Left kidney (tissue), 2 donors: ENCODE data around the gene ATRIP. TPM values are rescaled to one million over a fixed set of nuclear protein-coding genes. Genes with fewer than 3 reads are reported as not detected.

ENCODE experiments used
- DNase-seq: peaks from one replicate; pipeline ENCODE4 v3.0.0-alpha.2; 2013
- polyA plus RNA-seq: library from polyadenylated mRNA; unstranded; fragments of 120-200 nt; gene quantifications from one replicate; pipeline ENCODE4 v1.2.1, GENCODE V29; 2013; ENCODE audit not compliant: insufficient read length

Gene ATRIP
- polyA plus RNA-seq, 1 donor = 15.7 TPM

- no peak for DNase-seq
Observed at GRCh38 chr3:48423241-48423882, 23.2 kb upstream of the ATRIP start.

GRCh38 chr3:48423883-48424695 lies 22.4 kb upstream of the ATRIP start:
- DNase-seq = no peak

GRCh38 chr3:48425281-48425812 lies 21.2 kb upstream of the ATRIP start:
- DNase-seq = no peak

GRCh38 chr3:48426401-48426909 lies 20.1 kb upstream of the ATRIP start:
- no peak for DNase-seq

- no peak for DNase-seq
Observed at GRCh38 chr3:48426944-48427629, 19.4 kb upstream of the ATRIP start.

- no peak for DNase-seq
Observed at GRCh38 chr3:48427630-48427962, 18.9 kb upstream of the ATRIP start.

GRCh38 chr3:48428088-48428571 lies 18.4 kb upstream of the ATRIP start:
- no peak for DNase-seq

- peak; percentile 71 for DNase-seq
Observed at GRCh38 chr3:48428572-48429316, 17.8 kb upstream of the ATRIP start.

GRCh38 chr3:48429317-48429959 lies 17.1 kb upstream of the ATRIP start:
- no peak for DNase-seq

- peak; percentile 90 for DNase-seq
Observed at GRCh38 chr3:48429960-48430707, 16.4 kb upstream of the ATRIP start, which contains the start of gene PLXNB1. TSS of gene PLXNB1 (minus strand) at chr3:48430086. CDS start at chr3:48424611, 5,475 bp downstream.

GRCh38 chr3:48430708-48431101 lies 15.8 kb upstream of the ATRIP start:
- no peak for DNase-seq

GRCh38 chr3:48431224-48432029 lies 15.1 kb upstream of the ATRIP start:
- DNase-seq = no peak

- no peak for DNase-seq
Observed at GRCh38 chr3:48432411-48433371, 13.8 kb upstream of the ATRIP start.

GRCh38 chr3:48433472-48434118 lies 12.9 kb upstream of the ATRIP start:
- no peak for DNase-seq

- no peak for DNase-seq
Observed at GRCh38 chr3:48434591-48435222, 11.8 kb upstream of the ATRIP start.

- no peak for DNase-seq
Observed at GRCh38 chr3:48435223-48435595, 11.3 kb upstream of the ATRIP start.

- peak; percentile 84 for DNase-seq
Observed at GRCh38 chr3:48435774-48436476, 10.6 kb upstream of the ATRIP start.
